HEK293 (cell line): Measurements from ENCODE around the gene HIRA.

ENCODE experiments used
- KLF16 ChIP-seq: fragments of 450-650 bp; formaldehyde crosslinking; IDR thresholded peaks from 2 replicates; pipeline ENCODE4 v1.5.1; 2017; ENCODE audit warnings: missing biosample characterization, missing genetic modification characterization
- PBX3 ChIP-seq: sonication (generic); formaldehyde crosslinking; IDR thresholded peaks from 2 replicates; pipeline ENCODE4 v1.8.1; 2022; ENCODE audit warnings: mild to moderate bottlenecking, moderate library complexity, missing genetic modification reagents
- PRDM1 ChIP-seq: fragments of 450-650 bp; formaldehyde crosslinking; IDR thresholded peaks from 2 replicates; pipeline ENCODE4; 2016; ENCODE audit warnings: missing biosample characterization, missing genetic modification characterization
- REPIN1 ChIP-seq: fragments of 450-650 bp; formaldehyde crosslinking; IDR thresholded peaks from 2 replicates; pipeline ENCODE4 v1.5.1; 2017; ENCODE audit warnings: missing biosample characterization, missing genetic modification characterization, low read depth
- TRIM28 ChIP-seq: IDR thresholded peaks from 2 replicates; pipeline ENCODE4 v1.6.1; 2011; ENCODE audit warnings: low read length, control low read depth, borderline replicate concordance
- WT1 ChIP-seq: fragments of 450-650 bp; formaldehyde crosslinking; IDR thresholded peaks from 2 replicates; pipeline ENCODE4 v1.5.1; 2016; ENCODE audit warnings: missing biosample characterization, missing genetic modification characterization
- YY1 ChIP-seq: fragments of 450-650 bp; formaldehyde crosslinking; IDR thresholded peaks from 2 replicates; pipeline ENCODE4 v1.5.1; 2018; ENCODE audit warnings: missing biosample characterization, missing genetic modification characterization
- YY2 ChIP-seq: fragments of 450-650 bp; formaldehyde crosslinking; IDR thresholded peaks from 2 replicates; pipeline ENCODE4 v1.5.1; 2016; ENCODE audit warnings: missing biosample characterization, missing genetic modification characterization
- ZBTB20 ChIP-seq: fragments of 450-650 bp; formaldehyde crosslinking; IDR thresholded peaks from 2 replicates; pipeline ENCODE4 v1.5.1; 2016; ENCODE audit warnings: missing biosample characterization, missing genetic modification characterization
- ZNF146 ChIP-seq: fragments of 450-650 bp; formaldehyde crosslinking; IDR thresholded peaks from 2 replicates; pipeline ENCODE4 v1.5.1; 2016; ENCODE audit warnings: missing biosample characterization, missing genetic modification characterization
- ZNF211 ChIP-seq: fragments of 450-650 bp; formaldehyde crosslinking; IDR thresholded peaks from 2 replicates; pipeline ENCODE4 v1.5.1; 2016; ENCODE audit warnings: low read depth, missing biosample characterization, missing genetic modification characterization
- ZNF311 ChIP-seq: fragments of 450-650 bp; formaldehyde crosslinking; IDR thresholded peaks from 2 replicates; pipeline ENCODE4 v1.5.1; 2017; ENCODE audit warnings: missing biosample characterization, missing genetic modification characterization, borderline replicate concordance
- ZNF354C ChIP-seq: fragments of 450-650 bp; formaldehyde crosslinking; IDR thresholded peaks from 2 replicates; pipeline ENCODE4 v1.5.1; 2016; ENCODE audit warnings: missing biosample characterization, missing genetic modification characterization, low read depth, borderline replicate concordance
- ZNF391 ChIP-seq: fragments of 450-650 bp; formaldehyde crosslinking; IDR thresholded peaks from 2 replicates; pipeline ENCODE4 v1.5.1; 2016; ENCODE audit warnings: low read depth, missing biosample characterization, missing genetic modification characterization, borderline replicate concordance
- ZNF513 ChIP-seq: fragments of 450-650 bp; IDR thresholded peaks from 2 replicates; pipeline ENCODE4 v1.5.1; 2018; ENCODE audit warnings: missing biosample characterization, missing genetic modification characterization
- ZNF580 ChIP-seq: fragments of 450-650 bp; formaldehyde crosslinking; IDR thresholded peaks from 2 replicates; pipeline ENCODE4 v1.5.1; 2016; ENCODE audit warnings: missing biosample characterization, missing genetic modification characterization
- ZNF596 ChIP-seq: fragments of 450-650 bp; IDR thresholded peaks from 2 replicates; pipeline ENCODE4 v1.5.0; 2018; ENCODE audit warnings: missing biosample characterization, mild to moderate bottlenecking, missing genetic modification characterization, moderate library complexity
- ZNF629 ChIP-seq: fragments of 450-650 bp; formaldehyde crosslinking; IDR thresholded peaks from 2 replicates; pipeline ENCODE4 v1.5.1; 2017; ENCODE audit warnings: missing biosample characterization, missing genetic modification characterization
- ZNF658 ChIP-seq: fragments of 450-650 bp; formaldehyde crosslinking; IDR thresholded peaks from 2 replicates; pipeline ENCODE4; 2016; ENCODE audit warnings: missing biosample characterization, missing genetic modification characterization
- ZNF660 ChIP-seq: fragments of 450-650 bp; IDR thresholded peaks from 2 replicates; pipeline ENCODE4 v1.5.1; 2018; ENCODE audit warnings: missing biosample characterization, mild to moderate bottlenecking, missing genetic modification characterization
- ZNF692 ChIP-seq: fragments of 450-650 bp; formaldehyde crosslinking; IDR thresholded peaks from 2 replicates; pipeline ENCODE4 v1.5.1; 2016; ENCODE audit warnings: missing biosample characterization, missing genetic modification characterization
- ZNF707 ChIP-seq: fragments of 450-650 bp; formaldehyde crosslinking; IDR thresholded peaks from 2 replicates; pipeline ENCODE4 v1.5.1; 2016; ENCODE audit warnings: missing biosample characterization, missing genetic modification characterization
- ZNF843 ChIP-seq: fragments of 450-650 bp; formaldehyde crosslinking; IDR thresholded peaks from 2 replicates; pipeline ENCODE4 v1.5.1; 2016; ENCODE audit warnings: missing biosample characterization, missing genetic modification characterization
- TF ChIP-seq, protein P1 (sequence below): fragments of 450-650 bp; formaldehyde crosslinking; IDR thresholded peaks from 2 replicates; pipeline ENCODE4 v1.5.1; 2016; ENCODE audit warnings: missing biosample characterization, missing genetic modification characterization
- TF ChIP-seq, protein P2 (sequence below): fragments of 450-650 bp; formaldehyde crosslinking; IDR thresholded peaks from 2 replicates; pipeline ENCODE4 v1.5.1; 2016; ENCODE audit warnings: missing biosample characterization, missing genetic modification characterization, low read depth
- TF ChIP-seq, protein P3 (sequence below): fragments of 450-650 bp; formaldehyde crosslinking; IDR thresholded peaks from 2 replicates; pipeline ENCODE4 v1.5.1; 2016; ENCODE audit warnings: missing biosample characterization, missing genetic modification characterization

HIRA gene

DNA sequence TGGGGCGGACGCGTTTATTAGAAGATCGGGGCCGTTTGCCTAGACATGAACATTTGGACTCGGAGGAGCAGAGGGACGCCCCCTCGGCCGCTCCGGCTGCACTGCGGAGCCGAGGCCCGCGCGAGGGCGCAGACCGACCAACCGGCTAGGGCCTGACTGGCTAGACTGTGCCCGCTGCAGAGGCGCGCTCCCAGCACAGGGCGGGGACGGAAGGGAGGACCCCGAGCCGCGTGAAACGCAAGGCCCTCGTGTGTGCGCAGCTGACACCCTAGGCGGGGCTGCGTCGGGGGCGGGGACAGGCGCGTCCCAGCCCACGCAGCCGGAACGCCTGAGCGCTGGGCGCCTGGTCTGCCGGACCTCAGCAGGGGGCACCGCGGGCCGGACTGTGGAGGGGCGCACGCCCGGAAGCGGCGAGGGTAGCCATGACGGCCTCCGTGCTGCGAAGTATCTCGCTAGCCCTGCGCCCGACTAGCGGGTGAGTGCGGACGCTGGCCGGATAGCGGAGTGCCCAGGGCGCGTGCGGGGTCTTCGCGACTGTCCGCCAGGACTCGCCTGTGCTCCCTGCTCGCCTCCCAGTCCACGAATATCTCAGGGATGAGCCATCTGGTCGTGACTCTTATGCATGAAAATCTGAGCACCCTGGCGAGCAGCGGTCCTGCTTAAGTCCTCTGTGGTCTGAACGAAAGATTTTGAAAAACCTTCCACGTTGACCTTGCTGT is 759 bp upstream of the HIRA start, which contains the start of gene MRPL40 (continued):
- TF ChIP-seq ZBTB20 (tag by site-specific recombination) (peak; percentile 81; the same call in 1 of the 2 replicates), PBX3 (CRISPR knock-in tag) (peak; percentile 87; the same call in 1 of the 2 replicates), ZNF658 (no peak), REPIN1 (tag by site-specific recombination) (peak; percentile 91; the same call in 1 of the 2 replicates), YY2 (tag by site-specific recombination) (peak; percentile 93), WT1 (tag by site-specific recombination) (peak; percentile 78), ZNF660 (tag by site-specific recombination) (peak; percentile 89), PRDM1 (no peak), ZNF692 (peak; percentile 86; the same call in 1 of the 2 replicates), ZNF580 (tag by site-specific recombination) (peak; percentile 78), KLF16 (tag by site-specific recombination) (peak; percentile 98), ZNF211 (no peak), YY1 (tag by site-specific recombination) (peak; percentile 95), ZNF707 (tag by site-specific recombination) (no peak), ZNF596 (tag by site-specific recombination) (peak; percentile 62; the same call in 1 of the 2 replicates), ZNF843 (tag by site-specific recombination) (peak; percentile 73), ZNF391 (tag by site-specific recombination) (no peak; the same call in 1 of the 2 replicates), ZNF354C (tag by site-specific recombination) (no peak), ZNF311 (tag by site-specific recombination) (no peak), ZNF146 (tag by site-specific recombination) (0 out of 2 replicates have a peak, but pooled peaks have one; percentile 23), TRIM28 (no peak), ZNF629 (tag by site-specific recombination) (peak; percentile 74), ZNF513 (tag by site-specific recombination) (no peak)
- TF ChIP-seq, protein P1, sequence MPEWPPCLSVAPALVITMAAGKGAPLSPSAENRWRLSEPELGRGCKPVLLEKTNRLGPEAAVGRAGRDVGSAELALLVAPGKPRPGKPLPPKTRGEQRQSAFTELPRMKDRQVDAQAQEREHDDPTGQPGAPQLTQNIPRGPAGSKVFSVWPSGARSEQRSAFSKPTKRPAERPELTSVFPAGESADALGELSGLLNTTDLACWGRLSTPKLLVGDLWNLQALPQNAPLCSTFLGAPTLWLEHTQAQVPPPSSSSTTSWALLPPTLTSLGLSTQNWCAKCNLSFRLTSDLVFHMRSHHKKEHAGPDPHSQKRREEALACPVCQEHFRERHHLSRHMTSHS = peak; percentile 30; the same call in 1 of the 2 replicates
- TF ChIP-seq, protein P2, sequence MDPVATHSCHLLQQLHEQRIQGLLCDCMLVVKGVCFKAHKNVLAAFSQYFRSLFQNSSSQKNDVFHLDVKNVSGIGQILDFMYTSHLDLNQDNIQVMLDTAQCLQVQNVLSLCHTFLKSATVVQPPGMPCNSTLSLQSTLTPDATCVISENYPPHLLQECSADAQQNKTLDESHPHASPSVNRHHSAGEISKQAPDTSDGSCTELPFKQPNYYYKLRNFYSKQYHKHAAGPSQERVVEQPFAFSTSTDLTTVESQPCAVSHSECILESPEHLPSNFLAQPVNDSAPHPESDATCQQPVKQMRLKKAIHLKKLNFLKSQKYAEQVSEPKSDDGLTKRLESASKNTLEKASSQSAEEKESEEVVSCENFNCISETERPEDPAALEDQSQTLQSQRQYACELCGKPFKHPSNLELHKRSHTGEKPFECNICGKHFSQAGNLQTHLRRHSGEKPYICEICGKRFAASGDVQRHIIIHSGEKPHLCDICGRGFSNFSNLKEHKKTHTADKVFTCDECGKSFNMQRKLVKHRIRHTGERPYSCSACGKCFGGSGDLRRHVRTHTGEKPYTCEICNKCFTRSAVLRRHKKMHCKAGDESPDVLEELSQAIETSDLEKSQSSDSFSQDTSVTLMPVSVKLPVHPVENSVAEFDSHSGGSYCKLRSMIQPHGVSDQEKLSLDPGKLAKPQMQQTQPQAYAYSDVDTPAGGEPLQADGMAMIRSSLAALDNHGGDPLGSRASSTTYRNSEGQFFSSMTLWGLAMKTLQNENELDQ (tag by site-specific recombination) = no peak
- TF ChIP-seq, protein P3, sequence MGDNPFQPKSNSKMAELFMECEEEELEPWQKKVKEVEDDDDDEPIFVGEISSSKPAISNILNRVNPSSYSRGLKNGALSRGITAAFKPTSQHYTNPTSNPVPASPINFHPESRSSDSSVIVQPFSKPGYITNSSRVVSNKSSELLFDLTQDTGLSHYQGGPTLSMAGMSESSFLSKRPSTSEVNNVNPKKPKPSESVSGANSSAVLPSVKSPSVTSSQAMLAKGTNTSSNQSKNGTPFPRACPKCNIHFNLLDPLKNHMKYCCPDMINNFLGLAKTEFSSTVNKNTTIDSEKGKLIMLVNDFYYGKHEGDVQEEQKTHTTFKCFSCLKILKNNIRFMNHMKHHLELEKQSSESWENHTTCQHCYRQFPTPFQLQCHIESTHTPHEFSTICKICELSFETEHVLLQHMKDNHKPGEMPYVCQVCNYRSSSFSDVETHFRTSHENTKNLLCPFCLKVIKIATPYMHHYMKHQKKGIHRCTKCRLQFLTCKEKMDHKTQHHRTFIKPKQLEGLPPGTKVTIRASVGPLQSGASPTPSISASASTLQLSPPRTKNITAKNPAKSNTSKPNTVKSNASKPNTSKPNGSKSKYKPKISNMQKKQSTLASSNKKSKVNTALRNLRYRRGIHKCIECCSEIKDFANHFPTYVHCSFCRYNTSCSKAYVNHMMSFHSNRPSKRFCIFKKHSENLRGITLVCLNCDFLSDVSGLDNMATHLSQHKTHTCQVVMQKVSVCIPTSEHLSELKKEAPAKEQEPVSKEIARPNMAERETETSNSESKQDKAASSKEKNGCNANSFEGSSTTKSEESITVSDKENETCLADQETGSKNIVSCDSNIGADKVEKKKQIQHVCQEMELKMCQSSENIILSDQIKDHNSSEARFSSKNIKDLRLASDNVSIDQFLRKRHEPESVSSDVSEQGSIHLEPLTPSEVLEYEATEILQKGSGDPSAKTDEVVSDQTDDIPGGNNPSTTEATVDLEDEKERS = no peak
